Stimulated activated CD8-positive, alpha-beta memory T cell treated with anti-CD3 and anti-CD28 coated beads, Interleukin-7, amount 100 ng/mL, for 4 hours (primary cell): ENCODE results near the gene LPP.
A peak's percentile ranks its signal among the peaks of the same experiment; 100 is the strongest.

ENCODE experiments used
- DNase-seq, 2 donors: peaks; one replicate each; pipeline ENCODE4 v3.0.0-alpha.2; 2020; ENCODE audit warnings: low read depth in 2 of 2

LPP gene

DNA sequence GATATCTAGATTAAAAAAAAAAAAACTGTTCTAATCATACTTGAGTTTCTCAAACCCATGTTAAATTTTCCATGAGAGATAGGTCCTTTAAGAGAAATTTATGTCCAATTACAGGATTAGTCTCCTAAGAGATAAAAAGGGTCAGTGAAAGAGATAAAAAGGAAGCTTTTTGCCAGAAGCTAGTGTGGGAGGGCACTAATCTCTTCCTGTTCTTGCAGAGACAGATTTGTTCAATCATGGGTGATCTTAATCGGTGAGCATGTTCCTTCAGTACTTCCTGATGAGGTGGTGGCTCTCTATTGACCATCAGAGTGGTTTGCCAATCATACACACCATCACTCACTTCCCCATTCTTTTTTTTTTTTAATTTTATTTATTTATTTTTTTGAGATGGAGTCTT lies 16.9 kb upstream of the LPP start:
- no peak for DNase-seq

- no peak for DNase-seq
Observed at GRCh38 chr3:188139466-188139865, 14.5 kb upstream of the LPP start.

DNA sequence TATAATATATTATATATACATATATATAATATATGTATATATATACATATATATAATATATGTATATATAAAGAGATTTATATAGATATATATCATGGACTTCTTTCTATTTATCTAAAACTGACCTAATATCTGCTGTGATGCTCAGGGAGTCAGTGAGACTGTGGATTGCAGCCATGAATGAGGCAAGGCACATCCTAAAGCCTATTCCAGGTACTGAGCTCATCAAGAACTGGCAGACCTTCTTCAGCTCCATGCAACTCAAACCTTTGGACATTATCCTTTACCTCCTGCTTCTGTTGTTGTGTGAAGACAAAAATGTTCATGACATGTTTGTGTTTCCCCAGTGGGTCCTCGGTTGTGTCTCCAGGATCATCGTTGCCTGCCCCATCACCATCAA lies 7.7 kb upstream of the LPP start:
- no peak for DNase-seq

GRCh38 chr3:188147782-188148181 lies 6.2 kb upstream of the LPP start:
- DNase-seq, result no peak

- DNase-seq, result no peak
Observed at GRCh38 chr3:188148318-188148717, 5.6 kb upstream of the LPP start.

DNA sequence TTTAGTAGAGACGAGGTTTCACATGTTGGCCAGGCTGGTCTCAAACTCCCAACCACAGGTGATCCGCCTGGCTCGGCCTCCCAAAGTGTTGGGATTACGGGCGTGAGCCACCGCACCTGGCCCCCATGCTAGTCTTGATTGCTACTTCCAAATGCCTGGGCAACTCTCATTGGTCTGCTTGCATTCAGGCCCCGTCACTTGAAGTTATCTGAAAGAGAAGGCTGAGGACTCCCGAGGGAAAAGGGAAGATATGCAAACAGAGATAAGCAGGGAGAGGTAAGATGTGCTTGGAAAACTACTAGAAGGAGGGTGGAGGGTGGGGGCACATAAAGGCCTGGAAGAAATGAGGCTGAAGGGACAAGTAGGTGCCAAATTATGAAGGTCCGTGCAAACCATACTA lies 4.4 kb upstream of the LPP start:
- DNase-seq, result no peak

GRCh38 chr3:188150982-188151381 lies 3.0 kb upstream of the LPP start:
- no peak for DNase-seq

GRCh38 chr3:188151438-188151837 lies 2.5 kb upstream of the LPP start:
- DNase-seq, result no peak

DNA sequence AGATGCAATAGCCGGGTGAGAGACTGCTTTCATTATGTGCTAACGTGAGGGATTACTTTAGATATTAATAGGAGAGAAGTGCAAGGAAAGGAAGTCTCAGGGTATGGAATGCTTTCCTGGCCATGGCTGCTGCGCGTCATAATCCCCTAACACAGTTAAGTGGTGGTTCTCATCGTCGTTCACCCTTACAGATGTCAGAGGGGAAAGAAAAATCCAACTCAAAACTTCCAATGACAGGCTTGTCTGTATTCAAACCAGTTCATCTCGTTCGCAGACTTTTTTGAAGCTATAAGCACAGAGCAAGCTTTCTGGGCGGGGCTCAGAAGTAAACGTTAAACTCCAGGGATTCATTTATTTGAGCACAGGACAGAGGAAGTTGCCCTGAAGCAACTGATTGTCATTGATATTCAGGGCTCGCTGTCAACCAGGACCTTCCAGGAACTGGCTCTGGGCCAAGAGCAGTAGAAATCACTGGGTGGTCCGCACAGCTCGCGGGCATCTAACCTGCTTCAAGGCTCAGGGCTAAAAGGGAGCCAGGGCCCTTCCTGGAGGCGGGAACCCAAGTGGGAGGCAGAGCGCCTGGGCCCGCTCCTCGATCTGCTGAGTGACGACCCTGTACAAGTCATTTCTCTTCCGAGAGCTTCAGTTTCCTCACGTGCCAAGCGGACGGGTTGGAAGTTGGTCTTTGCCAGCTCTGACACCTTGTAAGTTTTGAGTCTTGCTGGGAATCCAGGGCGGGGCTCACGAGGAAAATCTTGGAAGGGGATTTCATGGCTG lies 1.1 kb upstream of the LPP start:
- DNase-seq, result peak in 1 of 2 donors; percentile 7

- DNase-seq, result peak in 1 of 2 donors; percentile 28
Observed at GRCh38 chr3:188153437-188154013, 432 bp upstream of the LPP start.

- no peak for DNase-seq
Observed at GRCh38 chr3:188154809-188155574, 1.0 kb downstream of the LPP start.

DNA sequence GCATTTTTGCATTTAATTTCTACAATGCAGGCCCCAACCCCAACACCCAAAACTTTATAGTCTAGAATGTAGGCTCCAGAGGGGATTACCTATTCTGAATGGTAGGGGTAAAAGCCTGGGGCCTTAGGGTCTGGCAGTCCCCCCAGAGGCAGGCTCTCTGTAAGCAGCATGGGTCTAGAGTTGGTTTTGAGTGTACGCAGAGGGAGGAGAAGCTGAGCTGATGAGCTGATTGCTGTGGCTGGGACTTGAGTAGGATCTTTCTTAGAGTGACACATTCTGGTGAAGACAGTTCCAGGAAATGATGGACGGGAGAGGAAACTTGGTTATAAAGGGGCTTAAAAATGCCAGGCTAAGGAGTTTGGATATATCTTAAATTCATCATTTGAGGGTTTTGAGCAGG lies 2.1 kb downstream of the LPP start:
- DNase-seq, result no peak

- DNase-seq, result no peak
Observed at GRCh38 chr3:188157407-188157806, 3.5 kb downstream of the LPP start.

DNA sequence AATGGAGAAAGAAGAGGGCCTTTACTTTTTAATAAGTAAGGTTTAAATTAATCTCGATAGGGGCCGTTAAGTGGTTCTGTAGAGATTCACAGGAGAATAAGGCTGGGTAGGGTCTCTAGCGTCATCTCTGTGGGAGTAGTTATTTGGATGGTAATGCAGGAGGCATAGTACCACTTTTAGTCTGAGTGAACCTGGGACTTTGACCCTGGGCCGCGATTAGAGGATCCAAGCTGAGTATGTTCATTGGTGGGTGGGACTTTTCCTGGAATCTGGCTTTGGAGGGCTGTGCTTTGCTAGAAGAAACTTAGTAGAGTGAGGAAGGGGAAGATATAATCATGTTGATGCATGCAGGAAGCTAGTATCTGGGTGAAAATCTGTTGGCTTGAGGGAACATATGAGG lies 4.0 kb downstream of the LPP start:
- DNase-seq, result no peak

DNA sequence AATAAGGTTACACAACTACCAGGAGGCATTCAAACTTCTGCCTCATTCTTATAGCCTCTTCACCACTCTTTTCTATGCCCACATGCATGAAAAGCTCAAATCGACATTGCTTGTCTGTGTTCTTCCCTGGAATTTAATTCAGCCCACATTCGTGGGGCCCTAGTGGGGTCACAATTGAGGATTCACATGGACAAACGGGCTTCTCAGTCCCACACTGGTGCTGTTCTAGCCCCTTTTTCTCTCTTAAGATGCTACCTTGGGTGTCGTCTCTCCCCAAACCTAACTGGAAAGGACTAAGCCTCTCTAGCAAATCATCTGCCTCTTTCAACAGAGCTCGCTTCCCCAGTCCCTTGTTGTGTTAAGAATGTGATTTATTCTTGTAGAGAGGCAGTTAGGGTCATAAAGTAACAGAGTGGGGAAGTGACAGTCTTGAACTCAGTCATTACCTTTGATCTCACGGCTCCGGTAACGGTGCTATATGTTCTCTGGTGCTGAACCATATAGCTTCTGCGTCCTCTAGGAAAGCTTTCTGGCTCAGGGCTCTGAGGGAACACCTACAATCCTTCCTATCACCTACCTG lies 4.9 kb downstream of the LPP start:
- no peak for DNase-seq

DNA sequence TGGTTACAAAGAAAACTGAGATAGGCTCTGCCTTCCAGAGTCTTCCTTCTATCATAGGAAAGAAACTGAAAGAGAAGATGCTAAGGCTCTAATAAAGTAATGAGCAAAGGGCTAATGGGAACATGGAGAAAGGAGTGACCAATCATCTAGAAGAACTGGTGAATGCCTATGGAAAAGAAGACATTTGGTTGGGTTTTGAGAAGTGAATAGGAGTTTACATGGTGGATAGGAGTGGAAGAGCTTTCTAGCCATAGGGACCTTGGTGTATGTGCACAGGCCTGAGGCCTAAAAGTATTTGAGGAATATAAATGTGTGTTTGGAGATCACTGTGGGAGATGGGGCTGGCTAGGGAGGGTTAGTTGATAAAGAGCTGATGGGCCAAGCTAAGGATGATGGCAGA lies 6.8 kb downstream of the LPP start:
- no peak for DNase-seq

- peak; percentile 36 to 37 for DNase-seq
Observed at GRCh38 chr3:188164248-188164687, 10.3 kb downstream of the LPP start.

DNA sequence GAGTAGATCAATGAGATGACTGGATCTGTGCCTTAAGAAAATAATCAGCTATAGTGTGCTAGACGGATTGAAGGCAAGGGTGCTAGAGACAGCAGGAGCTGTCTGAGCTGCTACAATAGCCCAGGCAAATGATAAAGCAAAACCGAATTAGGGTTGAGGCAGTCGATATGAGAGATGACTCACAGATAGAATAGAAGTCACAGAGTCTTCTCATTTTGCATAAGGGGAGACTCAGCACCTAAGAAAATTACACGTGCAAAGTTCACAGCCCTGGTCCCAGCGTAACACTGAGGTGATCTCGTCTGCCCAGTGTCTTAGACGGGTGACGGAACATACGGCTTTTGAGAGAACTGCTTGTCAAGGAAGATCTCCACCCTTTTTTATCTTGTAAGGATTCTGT lies 11.6 kb downstream of the LPP start:
- DNase-seq, result no peak

GRCh38 chr3:188166441-188166840 lies 12.5 kb downstream of the LPP start:
- no peak for DNase-seq

- no peak for DNase-seq
Observed at GRCh38 chr3:188168186-188168585, 14.2 kb downstream of the LPP start.

GRCh38 chr3:188168648-188169047 lies 14.7 kb downstream of the LPP start:
- no peak for DNase-seq

DNA sequence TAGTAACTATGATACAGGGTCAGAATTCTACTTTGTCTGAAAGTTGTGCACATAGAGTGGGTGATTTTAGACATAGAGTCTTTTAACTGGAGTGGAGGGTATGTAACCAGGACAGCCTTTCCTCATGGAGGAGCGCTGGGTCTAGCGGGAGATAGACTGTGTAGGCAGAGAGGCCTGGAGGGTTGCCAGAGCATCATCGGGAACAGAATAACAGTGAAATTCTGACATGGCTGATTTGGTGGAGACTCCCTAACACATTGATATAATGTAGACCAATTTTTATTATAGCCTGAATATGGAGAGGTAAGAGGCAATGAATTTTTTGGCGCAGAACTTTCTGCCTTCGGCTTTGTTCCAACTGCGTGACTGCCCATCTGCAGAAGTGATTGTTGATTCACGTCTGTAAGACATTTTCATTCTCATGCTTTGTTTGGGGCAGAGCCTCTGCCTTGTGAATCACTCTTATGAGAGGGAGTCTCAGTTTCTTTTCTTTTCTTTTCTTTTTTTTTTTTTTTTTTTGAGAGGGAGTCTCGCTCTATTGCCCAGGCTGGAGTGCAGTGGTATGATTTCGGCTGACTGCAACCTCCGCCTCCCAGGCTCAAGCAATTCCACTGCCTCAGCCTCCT lies 16.0 kb downstream of the LPP start:
- DNase-seq, result no peak
